GM20000 (cell line): ENCODE results near the gene EPHA7.

Experiments
- DNase-seq: peaks from one replicate; pipeline ENCODE4 v3.0.0; 2012; ENCODE audit warnings: low spot score
- TF ChIP-seq, protein P1 (sequence below): IDR thresholded peaks from 2 replicates; pipeline ENCODE4 v1.5.1; 2012; ENCODE audit warnings: mild to moderate bottlenecking, control low read depth; ENCODE audit errors: extremely low read depth, missing control alignments

EPHA7 gene

DNA sequence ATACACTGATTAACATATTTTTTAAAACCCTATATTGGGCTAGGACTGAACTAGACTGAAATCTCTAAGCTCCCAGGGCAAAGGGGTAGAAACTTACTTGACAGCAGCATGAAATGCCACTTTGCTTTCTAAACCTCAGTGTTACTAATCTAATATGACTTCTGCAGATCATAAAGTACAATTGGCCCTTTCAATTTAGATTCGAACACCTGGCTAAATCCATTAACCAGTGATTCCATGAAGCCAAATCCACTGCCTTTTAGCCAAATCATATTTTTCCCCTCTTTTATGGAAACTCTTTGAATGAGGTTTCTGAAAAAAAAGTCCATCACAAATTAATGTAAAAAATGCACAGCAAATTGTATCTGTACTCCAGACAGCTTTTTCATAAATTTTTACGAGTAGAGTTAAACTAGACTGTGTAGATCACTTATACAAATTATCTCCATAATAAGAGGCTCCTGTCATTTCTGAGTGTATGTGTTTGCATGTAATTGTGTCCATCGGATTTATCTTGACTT, 25.7 kb downstream of the EPHA7 start:
- TF ChIP-seq, protein P1, sequence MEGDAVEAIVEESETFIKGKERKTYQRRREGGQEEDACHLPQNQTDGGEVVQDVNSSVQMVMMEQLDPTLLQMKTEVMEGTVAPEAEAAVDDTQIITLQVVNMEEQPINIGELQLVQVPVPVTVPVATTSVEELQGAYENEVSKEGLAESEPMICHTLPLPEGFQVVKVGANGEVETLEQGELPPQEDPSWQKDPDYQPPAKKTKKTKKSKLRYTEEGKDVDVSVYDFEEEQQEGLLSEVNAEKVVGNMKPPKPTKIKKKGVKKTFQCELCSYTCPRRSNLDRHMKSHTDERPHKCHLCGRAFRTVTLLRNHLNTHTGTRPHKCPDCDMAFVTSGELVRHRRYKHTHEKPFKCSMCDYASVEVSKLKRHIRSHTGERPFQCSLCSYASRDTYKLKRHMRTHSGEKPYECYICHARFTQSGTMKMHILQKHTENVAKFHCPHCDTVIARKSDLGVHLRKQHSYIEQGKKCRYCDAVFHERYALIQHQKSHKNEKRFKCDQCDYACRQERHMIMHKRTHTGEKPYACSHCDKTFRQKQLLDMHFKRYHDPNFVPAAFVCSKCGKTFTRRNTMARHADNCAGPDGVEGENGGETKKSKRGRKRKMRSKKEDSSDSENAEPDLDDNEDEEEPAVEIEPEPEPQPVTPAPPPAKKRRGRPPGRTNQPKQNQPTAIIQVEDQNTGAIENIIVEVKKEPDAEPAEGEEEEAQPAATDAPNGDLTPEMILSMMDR, result no peak
- no peak for DNase-seq

DNA sequence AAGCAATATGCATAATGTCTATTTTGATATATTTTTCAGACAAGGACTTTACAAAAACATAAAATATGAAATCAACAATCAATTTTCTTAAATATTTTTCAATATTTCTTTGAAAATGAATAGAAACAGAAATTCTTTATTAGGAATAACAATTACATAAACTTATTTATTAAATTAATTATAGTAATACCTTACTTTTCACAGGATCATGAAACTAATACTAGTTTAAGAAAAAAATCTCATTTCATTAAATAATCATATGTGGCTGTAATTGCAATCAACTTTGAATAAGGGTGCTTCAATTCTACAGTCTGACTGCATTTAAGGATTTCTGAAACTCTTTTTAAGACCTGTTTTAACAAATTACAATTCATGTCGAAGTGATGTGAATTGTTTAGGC, 26.6 kb downstream of the EPHA7 start:
- no peak for DNase-seq
- TF ChIP-seq, protein P1, result no peak

DNA sequence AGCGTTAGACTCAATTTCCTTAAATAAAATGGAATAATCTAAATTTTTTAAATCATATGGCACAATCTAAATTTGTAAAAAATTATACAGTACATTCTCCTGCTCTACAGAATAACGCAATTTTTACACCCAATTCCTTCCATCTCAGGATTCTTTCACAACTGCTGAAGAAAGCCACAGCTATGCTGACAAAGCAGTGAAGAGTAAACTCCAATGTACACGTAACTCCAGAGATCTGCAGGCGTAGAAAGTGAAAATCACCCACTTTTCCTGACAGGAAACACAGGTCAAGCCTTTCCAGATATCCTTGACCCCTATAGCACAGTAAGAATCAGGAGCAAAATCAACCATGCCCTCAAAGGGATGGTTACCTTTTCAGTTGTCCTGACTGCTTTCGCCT, 27.4 kb downstream of the EPHA7 start:
- DNase-seq, result no peak
- TF ChIP-seq, protein P1, result no peak

DNA sequence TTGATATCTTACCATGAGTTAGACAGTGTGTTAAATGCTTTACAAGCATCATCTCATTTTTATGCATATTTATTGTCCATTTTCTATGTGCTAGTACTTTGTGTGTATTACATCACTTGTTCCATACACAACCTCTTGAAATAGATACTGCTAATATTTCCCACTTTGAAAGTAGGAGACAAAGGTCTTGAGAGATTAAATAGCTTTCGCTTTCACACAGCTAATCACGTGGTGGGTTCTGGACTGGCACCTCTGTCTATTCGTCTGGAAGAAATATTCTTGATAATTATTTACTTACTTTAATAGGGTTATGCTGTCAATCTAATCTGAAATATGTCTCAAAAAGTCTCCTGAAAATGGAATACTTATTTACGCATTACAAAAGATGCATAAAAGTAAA, 30.2 kb downstream of the EPHA7 start:
- DNase-seq, result no peak
- TF ChIP-seq, protein P1, result no peak

DNA sequence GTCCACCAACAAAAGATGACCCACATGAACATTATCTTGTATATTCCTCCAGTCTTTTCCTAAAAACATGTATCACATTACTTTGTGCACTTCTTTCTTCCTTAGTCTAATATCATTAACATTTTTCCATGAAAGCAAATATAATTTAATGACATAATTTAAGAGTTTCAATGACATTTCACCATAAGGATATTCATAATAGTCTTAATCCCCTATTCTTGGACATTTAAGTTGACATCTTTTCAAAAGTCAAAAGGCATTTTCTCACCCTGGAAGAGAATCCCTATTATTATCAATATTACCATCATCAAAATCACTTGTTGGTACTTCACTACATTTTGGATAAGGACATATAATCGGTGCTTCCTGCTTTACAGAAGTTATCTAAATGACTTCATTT, 31.3 kb downstream of the EPHA7 start:
- DNase-seq, result no peak
- TF ChIP-seq, protein P1, result no peak

DNA sequence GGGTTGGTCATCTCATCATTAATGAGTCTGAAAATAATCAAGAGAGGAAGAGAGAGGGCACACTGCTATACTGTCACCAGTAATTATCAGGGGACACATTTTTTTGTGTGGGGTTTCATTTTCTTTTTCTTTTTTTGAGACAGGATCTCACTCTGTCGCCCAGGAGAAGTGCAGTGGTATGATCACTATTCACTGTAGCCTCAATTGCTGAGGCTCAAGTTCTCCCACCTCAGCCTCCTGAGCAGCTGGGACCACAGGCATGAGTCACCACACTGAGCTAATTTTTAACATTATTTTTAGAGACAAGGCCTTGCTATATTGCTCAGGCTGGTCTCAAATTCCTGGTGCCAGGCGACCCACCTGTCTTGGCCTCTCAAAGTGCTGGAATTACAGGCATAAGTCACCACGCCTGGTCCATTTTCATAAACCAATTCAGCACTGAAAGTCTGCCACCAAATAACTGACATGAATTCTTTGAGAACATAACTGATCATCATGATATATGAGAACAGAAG, 43.3 kb downstream of the EPHA7 start:
- TF ChIP-seq, protein P1, result no peak
- DNase-seq, result no peak

DNA sequence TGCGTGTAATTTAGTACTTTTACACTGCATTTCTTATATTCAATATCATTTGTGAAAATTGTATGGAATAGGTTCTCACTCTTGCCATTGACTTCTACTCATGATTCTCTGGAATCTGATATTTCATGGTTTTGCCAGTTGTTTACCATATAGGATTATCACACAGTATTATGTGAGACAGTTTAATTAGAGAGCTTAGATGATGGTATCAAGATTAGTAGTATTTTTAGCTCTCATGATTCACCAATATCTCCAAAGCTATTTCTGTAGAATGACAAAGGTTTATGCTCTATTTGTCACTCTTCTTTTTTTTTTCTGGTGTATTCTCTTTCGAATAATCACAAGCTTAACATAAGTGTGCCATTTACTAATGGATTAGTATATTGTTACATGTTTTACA, 45.9 kb downstream of the EPHA7 start:
- no peak for DNase-seq
- TF ChIP-seq, protein P1, result no peak
